G401 (cell line): ENCODE measurements around the gene CRYGD. TPM values are rescaled to one million over a fixed set of nuclear protein-coding genes. Genes with fewer than 3 reads are reported as not detected.
"Not testable (repeated sequence)": the region's sequence is repeated elsewhere in the genome, so short reads cannot be mapped to it uniquely, and the experiment has no call there.

Experiments
- DNase-seq: peaks from one replicate; pipeline ENCODE4 v3.0.0-alpha.2; 2015; ENCODE audit warnings: low spot score
- in situ Hi-C: cut with HindIII; loops from 2 replicates; pipeline ENCODE4 v1.10.0; 2016; ENCODE audit warnings: low sequenced_read_pairs, mixed read lengths
- total RNA-seq: library from RNA; depleted of rRNA; stranded (reverse); fragments of >200 nt; shearing (Covaris generic); gene quantifications from 2 replicates; pipeline ENCODE4 v1.2.3, GENCODE V29; 2014; rRNA removed

The CRYGD gene
- not detected in 2 replicates for total RNA-seq

GRCh38 chr2:208124013-208124715 is at the start of gene CRYGD:
TSS of gene CRYGD (minus strand) at chr2:208124524. CDS start at chr2:208124473, 51 bp downstream.
- in situ Hi-C loops = loop anchor here (25.0 kb wide), 1 partner anchor 113 kb away; no protein-coding TSS in a partner anchor
- DNase-seq = not testable (repeated sequence)

- no peak for DNase-seq
- in situ Hi-C loops = no loop called here
These were observed 47.8 kb upstream of the CRYGD start for GRCh38 chr2:208172125-208172524.

- in situ Hi-C loops = no loop called here
- DNase-seq = no peak
These were observed 40.8 kb upstream of the CRYGD start for GRCh38 chr2:208164951-208165755.

GRCh38 chr2:208163489-208163888 is 39.2 kb upstream of the CRYGD start, which contains the start of gene CRYGA:
TSS of gene CRYGA (minus strand) at chr2:208163589. CDS start at chr2:208163556, 33 bp downstream.
- no peak for DNase-seq
- in situ Hi-C loops = no loop called here

GRCh38 chr2:208156439-208156838 is 32.1 kb upstream of the CRYGD start:
- in situ Hi-C loops = no loop called here
- DNase-seq = no peak

- DNase-seq = no peak
- in situ Hi-C loops = no loop called here
These were observed 28.8 kb upstream of the CRYGD start for GRCh38 chr2:208153156-208153555.

GRCh38 chr2:208150956-208151355 is 26.6 kb upstream of the CRYGD start:
- in situ Hi-C loops = no loop called here
- DNase-seq = no peak

- in situ Hi-C loops = no loop called here
- no peak for DNase-seq
These were observed 25.8 kb upstream of the CRYGD start for GRCh38 chr2:208150094-208150493.

- no peak for DNase-seq
- in situ Hi-C loops = no loop called here
These were observed 24.5 kb upstream of the CRYGD start for GRCh38 chr2:208148803-208149202.

- in situ Hi-C loops = no loop called here
- DNase-seq = no peak
These were observed 23.4 kb upstream of the CRYGD start for GRCh38 chr2:208147759-208148158.

GRCh38 chr2:208147008-208147407 is 22.7 kb upstream of the CRYGD start:
- in situ Hi-C loops = no loop called here

GRCh38 chr2:208146006-208146405 is 21.7 kb upstream of the CRYGD start, which contains the start of gene CRYGB:
TSS of gene CRYGB (minus strand) at chr2:208146158. CDS start at chr2:208146120, 38 bp downstream.
- in situ Hi-C loops = no loop called here
- DNase-seq = no peak

More at GRCh38 chr2:208147008-208147407, 22.7 kb upstream of the CRYGD start:
- DNase-seq = no peak

GRCh38 chr2:208142925-208143799 is 18.8 kb upstream of the CRYGD start:
- no peak for DNase-seq

GRCh38 chr2:208142240-208142924 is 18.1 kb upstream of the CRYGD start:
- DNase-seq = no peak
- in situ Hi-C loops = no loop called here

More at GRCh38 chr2:208142925-208143799, 18.8 kb upstream of the CRYGD start:
- in situ Hi-C loops = no loop called here

GRCh38 chr2:208139447-208139846 is 15.1 kb upstream of the CRYGD start:
- DNase-seq = no peak
- in situ Hi-C loops = no loop called here

- in situ Hi-C loops, DNase-seq: not testable (repeated sequence)
These were observed 14.0 kb upstream of the CRYGD start for GRCh38 chr2:208138334-208138733.

- in situ Hi-C loops = no loop called here
- no peak for DNase-seq
These were observed 12.4 kb upstream of the CRYGD start for GRCh38 chr2:208136716-208137094.

GRCh38 chr2:208135794-208136715 is 11.7 kb upstream of the CRYGD start:
- in situ Hi-C loops = no loop called here
- no peak for DNase-seq
